CD14-positive monocyte (primary cell): ENCODE data around the gene UNC13C. TPM values are rescaled to one million over a fixed set of nuclear protein-coding genes. Genes with fewer than 3 reads are reported as not detected.

Experiments
- DNase-seq, 3 donors: peaks; one replicate each; pipeline ENCODE4 v3.0.0-alpha.2; 2011 to 2022
- H2AFZ ChIP-seq: 2 replicates; pipeline ENCODE4 v1.6.0; 2012; ENCODE audit warnings: mild to moderate bottlenecking, low read depth, low read length, inconsistent platforms; ENCODE audit not compliant: insufficient read depth, poor library complexity, severe bottlenecking
- H3K27ac ChIP-seq, 2 donors: 1 replicate in 1 of 2; 2 replicates in 1 of 2; pipeline ENCODE4 v1.5.1; 2012 to 2013; ENCODE audit warnings: low read length in 2 of 2, control low read depth in 1 of 2, inconsistent platforms in 1 of 2, low read depth in 1 of 2, mild to moderate bottlenecking in 1 of 2
- H3K27me3 ChIP-seq, 2 donors: one replicate each; pipeline versions ENCODE4 v1.6.0 to v1.6.1; 2011 to 2013; ENCODE audit warnings: low read length in 2 of 2; ENCODE audit not compliant: control insufficient read depth in 2 of 2, insufficient read depth in 2 of 2
- H3K36me3 ChIP-seq, 2 donors: replicated peaks in 1 of 2; 1 replicate in 1 of 2; 2 replicates in 1 of 2; pipeline versions ENCODE4 v1.5.1 to v1.6.1; 2012 to 2013; ENCODE audit warnings: low read length in 2 of 2, control low read depth in 1 of 2, inconsistent platforms in 1 of 2, mild to moderate bottlenecking in 1 of 2; ENCODE audit not compliant: insufficient read depth in 2 of 2, control insufficient read depth in 1 of 2
- H3K4me1 ChIP-seq, 2 donors: 1 replicate in 1 of 2; 2 replicates in 1 of 2; pipeline versions ENCODE4 v1.5.1 to v1.6.1; 2012 to 2013; ENCODE audit warnings: low read length in 2 of 2, control low read depth in 1 of 2, inconsistent platforms in 1 of 2, mild to moderate bottlenecking in 1 of 2, moderate library complexity in 1 of 2; ENCODE audit not compliant: insufficient read depth in 2 of 2, control insufficient read depth in 1 of 2
- H3K4me2 ChIP-seq: replicated peaks from 2 replicates; pipeline ENCODE3; 2012; ENCODE audit warnings: low read length, moderate library complexity, mild to moderate bottlenecking; ENCODE audit not compliant: poor library complexity, severe bottlenecking; ENCODE audit errors: extremely low read depth
- H3K4me3 ChIP-seq, 3 experiments: fragments of 200-600 bp in 1 of 3; sonication (generic) in 1 of 3; replicated peaks in 1 of 3; 1 replicate in 2 of 3; 2 replicates in 1 of 3; pipeline ENCODE4 v1.5.1; 2011 to 2013; ENCODE audit warnings: low read length in 3 of 3, mild to moderate bottlenecking in 3 of 3, control low read depth in 2 of 3, low read depth in 2 of 3, inconsistent platforms in 1 of 3, moderate library complexity in 1 of 3
- H3K79me2 ChIP-seq: 2 replicates; pipeline ENCODE4 v1.6.0; 2012; ENCODE audit warnings: mild to moderate bottlenecking, control low read depth, inconsistent platforms, low read length, moderate library complexity; ENCODE audit not compliant: insufficient read depth
- H3K9ac ChIP-seq: 2 replicates; pipeline ENCODE4 v1.6.0; 2017; ENCODE audit warnings: low read length, mild to moderate bottlenecking; ENCODE audit not compliant: insufficient read depth, poor library complexity, severe bottlenecking
- H3K9me3 ChIP-seq, 2 donors: replicated peaks in 1 of 2; 1 replicate in 1 of 2; 2 replicates in 1 of 2; pipeline versions ENCODE4 v1.5.1 to v1.6.1; 2012 to 2013; ENCODE audit warnings: low read length in 2 of 2, control low read depth in 1 of 2; ENCODE audit not compliant: control insufficient read depth in 1 of 2, insufficient read depth in 1 of 2
- H4K20me1 ChIP-seq: 2 replicates; pipeline ENCODE4 v1.6.0; 2012; ENCODE audit warnings: mild to moderate bottlenecking, low read length, control low read depth, moderate library complexity; ENCODE audit not compliant: insufficient read depth
- H3K27ac Mint-ChIP-seq, 7 donors: one replicate each; pipeline ENCODE4 v1.8.0; 2020; ENCODE audit warnings: mild to moderate bottlenecking in 7 of 7, mixed read lengths in 7 of 7, moderate library complexity in 6 of 7, inconsistent platforms in 2 of 7
- H3K27me3 Mint-ChIP-seq, 3 donors: one replicate each; pipeline ENCODE4 v1.8.0; 2021 to 2022; ENCODE audit warnings: low read depth in 3 of 3, mild to moderate bottlenecking in 3 of 3, mixed read lengths in 3 of 3, moderate library complexity in 3 of 3, inconsistent platforms in 1 of 3
- H3K36me3 Mint-ChIP-seq, 2 donors: one replicate each; pipeline ENCODE4 v1.8.0; 2020; ENCODE audit warnings: mixed read lengths in 2 of 2, inconsistent platforms in 1 of 2, mild to moderate bottlenecking in 1 of 2
- H3K4me1 Mint-ChIP-seq: one replicate; pipeline ENCODE4 v1.8.0; 2020; ENCODE audit warnings: mild to moderate bottlenecking, mixed read lengths
- H3K4me3 Mint-ChIP-seq, 2 donors: one replicate each; pipeline ENCODE4 v1.8.0; 2020; ENCODE audit warnings: mild to moderate bottlenecking in 2 of 2, mixed read lengths in 2 of 2, moderate library complexity in 1 of 2
- H3K9me3 Mint-ChIP-seq, 7 donors: one replicate each; pipeline ENCODE4 v1.8.0; 2020 to 2022; ENCODE audit warnings: mixed read lengths in 7 of 7, mild to moderate bottlenecking in 6 of 7, moderate library complexity in 6 of 7, inconsistent platforms in 2 of 7
- WGBS: methylation state at CpG from one replicate; pipeline ENCODE4 v1.1.5; 2013; ENCODE audit warnings: missing lambda C conversion rate; ENCODE audit not compliant: insufficient coverage; 5-methylcytosine and 5-hydroxymethylcytosine counted together
- intact Hi-C, 2 donors: fragments of 100-400 bp; cut with micrococcal nuclease; formaldehyde crosslinking; loops; one replicate each; pipeline versions ENCODE4 v1.15.0 to v1.15.1; 2023
- polyA plus RNA-seq, 3 donors: library from polyadenylated mRNA; depleted of rRNA in 1 of 3; unstranded in 2 of 3; stranded (reverse) in 1 of 3; fragments of 300-500 nt in 2 of 3; fragments of >200 nt in 1 of 3; fragmentation: Illumina TruSeq in 2 of 3; gene quantifications; 1 replicate in 2 of 3; 2 replicates in 1 of 3; pipeline ENCODE4 v1.2.3, GENCODE V29; 2012 to 2021
- TF ChIP-seq, protein P1 (sequence below): fragments of 200-600 bp; IDR thresholded peaks from one replicate; pipeline ENCODE4 v1.8.0; 2022; ENCODE audit warnings: antibody characterized with exemption, mild to moderate bottlenecking

The UNC13C gene
- polyA plus RNA-seq, 3 donors = not detected

DNA sequence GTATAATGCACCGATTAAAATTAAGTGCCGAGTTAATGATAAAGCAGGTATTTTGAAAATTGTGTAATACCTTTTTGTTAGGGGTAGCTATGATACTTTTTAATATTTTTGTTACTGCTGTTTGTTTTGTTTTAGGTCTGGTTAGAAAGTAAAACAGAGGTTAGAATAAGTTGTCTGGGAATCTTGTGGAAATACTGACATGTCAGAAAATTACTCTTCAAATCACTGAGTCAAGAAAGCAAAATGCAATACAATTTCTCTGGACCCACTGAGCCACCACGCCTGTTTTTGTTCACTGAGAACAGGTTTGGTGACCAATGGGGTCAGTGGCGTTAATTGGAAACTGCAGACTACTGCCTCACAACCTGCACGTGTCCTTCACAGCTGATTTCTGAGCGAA lies 601.6 kb downstream of the UNC13C start:
- Histone ChIP-seq H3K79me2 (no peaks in the 10 kb centered on the region), H3K36me3 (no peaks in the 10 kb centered on the region), H3K4me1 (no peaks in the 10 kb centered on the region), H4K20me1 (no peaks in the 10 kb centered on the region), H3K27me3 (no peaks in the 10 kb centered on the region), H2AFZ (no peak overlapping the region), H3K9me3 (no peaks in the 10 kb centered on the region), H3K4me2 (no peak overlapping the region), H3K9ac (no peak overlapping the region), H3K4me3 (no peak overlapping the region), H3K27ac (no peak overlapping the region)
- intact Hi-C loops = no loop called here
- Mint-ChIP-seq H3K4me3 (no peak overlapping the region), H3K9me3 (peaks cover 0 to 9% (median 3%) of the 10 kb centered on the region in 7 donors), H3K36me3 (no peaks in the 10 kb centered on the region), H3K27me3 (no peaks in the 10 kb centered on the region), H3K27ac (no peak overlapping the region), H3K4me1 (peaks cover 8% of the 10 kb centered on the region)
- TF ChIP-seq, protein P1, sequence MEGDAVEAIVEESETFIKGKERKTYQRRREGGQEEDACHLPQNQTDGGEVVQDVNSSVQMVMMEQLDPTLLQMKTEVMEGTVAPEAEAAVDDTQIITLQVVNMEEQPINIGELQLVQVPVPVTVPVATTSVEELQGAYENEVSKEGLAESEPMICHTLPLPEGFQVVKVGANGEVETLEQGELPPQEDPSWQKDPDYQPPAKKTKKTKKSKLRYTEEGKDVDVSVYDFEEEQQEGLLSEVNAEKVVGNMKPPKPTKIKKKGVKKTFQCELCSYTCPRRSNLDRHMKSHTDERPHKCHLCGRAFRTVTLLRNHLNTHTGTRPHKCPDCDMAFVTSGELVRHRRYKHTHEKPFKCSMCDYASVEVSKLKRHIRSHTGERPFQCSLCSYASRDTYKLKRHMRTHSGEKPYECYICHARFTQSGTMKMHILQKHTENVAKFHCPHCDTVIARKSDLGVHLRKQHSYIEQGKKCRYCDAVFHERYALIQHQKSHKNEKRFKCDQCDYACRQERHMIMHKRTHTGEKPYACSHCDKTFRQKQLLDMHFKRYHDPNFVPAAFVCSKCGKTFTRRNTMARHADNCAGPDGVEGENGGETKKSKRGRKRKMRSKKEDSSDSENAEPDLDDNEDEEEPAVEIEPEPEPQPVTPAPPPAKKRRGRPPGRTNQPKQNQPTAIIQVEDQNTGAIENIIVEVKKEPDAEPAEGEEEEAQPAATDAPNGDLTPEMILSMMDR = no peak
- DNase-seq = no peak
- 93% methylated on average over 3 of the region's 6 CpGs for WGBS

DNA sequence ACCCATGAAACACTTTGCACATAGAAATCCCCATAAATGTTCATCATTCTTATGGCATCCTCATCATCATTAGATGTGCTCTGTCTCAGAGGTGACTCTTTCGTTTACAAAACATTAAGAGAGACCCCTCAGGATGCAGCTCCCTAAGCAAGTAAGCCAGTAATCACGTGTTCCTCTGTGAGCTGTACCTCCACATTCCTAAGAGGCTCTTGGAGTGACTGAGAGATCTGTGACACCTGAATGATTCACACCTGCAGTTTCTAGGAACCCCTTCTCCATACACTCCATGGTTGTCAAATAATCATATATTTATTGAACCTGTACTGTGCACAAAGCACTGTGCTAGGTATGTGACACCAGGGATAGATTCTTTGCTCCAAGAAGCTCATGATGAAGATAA lies 602.4 kb downstream of the UNC13C start:
- Histone ChIP-seq H3K79me2 (no peaks in the 10 kb centered on the region), H3K36me3 (no peaks in the 10 kb centered on the region), H3K27ac (no peak overlapping the region), H3K9me3 (no peaks in the 10 kb centered on the region), H3K27me3 (no peaks in the 10 kb centered on the region), H3K4me2 (no peak overlapping the region), H4K20me1 (no peaks in the 10 kb centered on the region), H3K4me3 (no peak overlapping the region), H3K4me1 (no peaks in the 10 kb centered on the region), H2AFZ (no peak overlapping the region), H3K9ac (no peak overlapping the region)
- H3K36me3 Mint-ChIP-seq = no peaks in the 10 kb centered on the region
- H3K27ac Mint-ChIP-seq = no peak overlapping the region
- intact Hi-C loops = no loop called here
- DNase-seq = no peak
- no peaks in the 10 kb centered on the region for H3K27me3 Mint-ChIP-seq
- TF ChIP-seq, protein P1 = no peak
- H3K9me3 Mint-ChIP-seq = peaks cover 0 to 9% (median 3%) of the 10 kb centered on the region in 7 donors
- H3K4me1 Mint-ChIP-seq = peaks cover 8% of the 10 kb centered on the region
- WGBS = 100% methylated on average over 1 of the region's 2 CpGs
- no peak overlapping the region for H3K4me3 Mint-ChIP-seq
